HepG2 (cell line): ENCODE measurements around the gene BACE1-AS. TPM values are rescaled to one million over a fixed set of nuclear protein-coding genes. Genes with fewer than 3 reads are reported as not detected.
A peak's percentile ranks its signal among the peaks of the same experiment; 100 is the strongest.

ENCODE experiments used
- BORCS8-MEF2B ChIP-seq: sonication (generic); formaldehyde crosslinking; IDR thresholded peaks from 2 replicates; pipeline ENCODE4 v1.8.0; 2022; ENCODE audit warnings: mild to moderate bottlenecking, missing genetic modification reagents
- FOXA3 ChIP-seq: IDR thresholded peaks from 2 replicates; pipeline ENCODE4 v1.6.1; 2016; ENCODE audit warnings: missing genetic modification reagents, missing compliant biosample characterization
- FOXK1 ChIP-seq: sonication (generic); formaldehyde crosslinking; IDR thresholded peaks from 2 replicates; pipeline ENCODE4 v1.4.0; 2020; ENCODE audit warnings: low read depth, missing genetic modification reagents, borderline replicate concordance
- GTF2F1 ChIP-seq: fragments of 150-350 bp; IDR thresholded peaks from 2 replicates; pipeline ENCODE4 v1.6.1; 2014; ENCODE audit warnings: low read length
- HOXD1 ChIP-seq: sonication (generic); formaldehyde crosslinking; IDR thresholded peaks from 2 replicates; pipeline ENCODE4 v1.5.0; 2020; ENCODE audit warnings: missing genetic modification reagents
- MYNN ChIP-seq: sonication (generic); formaldehyde crosslinking; IDR thresholded peaks from 2 replicates; pipeline ENCODE4 v1.4.0; 2020; ENCODE audit warnings: mild to moderate bottlenecking, low read depth, missing genetic modification reagents
- NFE2L2 ChIP-seq: fragments of 150-350 bp; IDR thresholded peaks from 2 replicates; pipeline ENCODE4 v1.6.1; 2014; ENCODE audit warnings: low read length
- NR3C1 ChIP-seq: sonication (generic); formaldehyde crosslinking; IDR thresholded peaks from 2 replicates; pipeline ENCODE4 v1.4.0; 2020; ENCODE audit warnings: missing genetic modification reagents
- PTBP1 ChIP-seq: fragments of 200-400 bp; formaldehyde crosslinking; IDR thresholded peaks from 2 replicates; pipeline ENCODE4 v1.6.1; 2018; ENCODE audit warnings: low read length, low read depth; ENCODE audit not compliant: poor library complexity, severe bottlenecking
- SATB2 ChIP-seq: sonication (generic); formaldehyde crosslinking; IDR thresholded peaks from 2 replicates; pipeline ENCODE4 v1.5.0; 2020; ENCODE audit warnings: missing genetic modification reagents
- TAF1 ChIP-seq: sonication (generic); formaldehyde crosslinking; IDR thresholded peaks from 2 replicates; pipeline ENCODE4 v1.4.0; 2020; ENCODE audit warnings: missing genetic modification reagents
- XBP1 ChIP-seq: sonication (generic); formaldehyde crosslinking; IDR thresholded peaks from 2 replicates; pipeline ENCODE4 v1.5.0; 2020; ENCODE audit warnings: missing genetic modification reagents
- ZC3H4 ChIP-seq: sonication (generic); formaldehyde crosslinking; IDR thresholded peaks from 2 replicates; pipeline ENCODE4 v1.4.0; 2020; ENCODE audit warnings: missing genetic modification reagents, borderline replicate concordance
- ZKSCAN1 ChIP-seq: fragments of 150-350 bp; IDR thresholded peaks from 2 replicates; pipeline ENCODE4 v1.6.1; 2014; ENCODE audit warnings: low read length
- ZNF550 ChIP-seq: sonication (generic); formaldehyde crosslinking; IDR thresholded peaks from 2 replicates; pipeline ENCODE4 v1.4.0; 2020; ENCODE audit warnings: mild to moderate bottlenecking, missing genetic modification reagents, borderline replicate concordance
- polyA plus RNA-seq, 8 experiments: library from polyadenylated mRNA; depleted of rRNA in 3 of 8; stranded (reverse) in 7 of 8; unstranded in 1 of 8; fragments of >200 nt; fragmentation: Illumina TruSeq in 4 of 8; extraction: Trizol in 4 of 8; gene quantifications; 2 replicates each; pipeline versions ENCODE4 v1.2.1 to v1.2.3, GENCODE V29; 2011 to 2016; ENCODE audit warnings: low read depth in 4 of 8, missing spikeins in 1 of 8, mixed read lengths in 1 of 8; ENCODE audit not compliant: insufficient read depth in 1 of 8
- total RNA-seq, 5 experiments: library from RNA; depleted of rRNA; stranded (reverse); fragments of >200 nt; fragmentation: Illumina TruSeq; extraction: Trizol; gene quantifications; 2 replicates each; pipeline ENCODE4 v1.2.3, GENCODE V29; 2016; ENCODE audit warnings: low read depth in 1 of 5
- TF ChIP-seq, protein P1 (sequence below): fragments of 450-650 bp; IDR thresholded peaks from 2 replicates; pipeline ENCODE4 v1.6.1; 2016
- TF ChIP-seq, protein P2 (sequence below): IDR thresholded peaks from 2 replicates; pipeline ENCODE4 v1.6.1; 2012; ENCODE audit warnings: inconsistent platforms
- TF ChIP-seq, protein P3 (sequence below): IDR thresholded peaks from 2 replicates; pipeline ENCODE4 v1.6.1; 2018; ENCODE audit warnings: missing genetic modification reagents
- TF ChIP-seq, protein P4 (sequence below): sonication (generic); formaldehyde crosslinking; IDR thresholded peaks from 2 replicates; pipeline ENCODE4 v1.4.0; 2020; ENCODE audit warnings: mild to moderate bottlenecking, missing genetic modification reagents
- TF ChIP-seq, protein P5 (sequence below): sonication (generic); formaldehyde crosslinking; IDR thresholded peaks from 2 replicates; pipeline ENCODE4 v1.9.0; 2022; ENCODE audit warnings: missing genetic modification reagents, mild to moderate bottlenecking, borderline replicate concordance

Gene BACE1-AS
- total and polyA plus RNA-seq, 2 of the 13 experiments (the other 11 are each of a cell fraction or from before 2014, with no cell fraction given) = 2.0 to 3.9 TPM

DNA sequence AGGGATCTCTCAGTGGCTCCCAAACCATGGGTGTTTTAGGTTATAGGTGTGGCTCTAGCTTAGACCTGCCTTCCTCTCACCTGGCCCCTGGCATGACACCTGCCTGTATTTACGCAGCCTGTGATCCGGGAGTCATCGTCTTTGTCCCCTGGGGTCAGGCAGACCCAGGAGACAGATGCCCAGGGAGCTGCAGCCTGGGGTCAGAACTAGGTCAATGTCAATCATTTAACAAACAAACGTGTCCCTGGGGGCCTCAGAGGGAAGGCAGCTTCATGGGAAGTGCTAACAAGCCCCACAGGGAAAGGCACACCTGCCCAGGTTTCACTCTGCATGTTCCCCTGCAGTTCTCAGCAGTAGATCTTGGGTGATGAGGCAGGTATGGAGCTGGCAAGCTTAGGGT is 12.0 kb downstream of the BACE1-AS start (continued):
- no peak for TF ChIP-seq ZKSCAN1
- TF ChIP-seq SATB2 (CRISPR knock-in tag) = no peak
- no peak for TF ChIP-seq MYNN
- no peak for TF ChIP-seq ZNF550
- no peak for TF ChIP-seq XBP1
- peak; percentile 53 for TF ChIP-seq FOXA3
- TF ChIP-seq, protein P1, sequence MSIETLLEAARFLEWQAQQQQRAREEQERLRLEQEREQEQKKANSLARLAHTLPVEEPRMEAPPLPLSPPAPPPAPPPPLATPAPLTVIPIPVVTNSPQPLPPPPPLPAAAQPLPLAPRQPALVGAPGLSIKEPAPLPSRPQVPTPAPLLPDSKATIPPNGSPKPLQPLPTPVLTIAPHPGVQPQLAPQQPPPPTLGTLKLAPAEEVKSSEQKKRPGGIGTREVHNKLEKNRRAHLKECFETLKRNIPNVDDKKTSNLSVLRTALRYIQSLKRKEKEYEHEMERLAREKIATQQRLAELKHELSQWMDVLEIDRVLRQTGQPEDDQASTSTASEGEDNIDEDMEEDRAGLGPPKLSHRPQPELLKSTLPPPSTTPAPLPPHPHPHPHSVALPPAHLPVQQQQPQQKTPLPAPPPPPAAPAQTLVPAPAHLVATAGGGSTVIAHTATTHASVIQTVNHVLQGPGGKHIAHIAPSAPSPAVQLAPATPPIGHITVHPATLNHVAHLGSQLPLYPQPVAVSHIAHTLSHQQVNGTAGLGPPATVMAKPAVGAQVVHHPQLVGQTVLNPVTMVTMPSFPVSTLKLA = no peak
- TF ChIP-seq, protein P2, sequence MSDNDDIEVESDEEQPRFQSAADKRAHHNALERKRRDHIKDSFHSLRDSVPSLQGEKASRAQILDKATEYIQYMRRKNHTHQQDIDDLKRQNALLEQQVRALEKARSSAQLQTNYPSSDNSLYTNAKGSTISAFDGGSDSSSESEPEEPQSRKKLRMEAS = no peak
- no peak for TF ChIP-seq NR3C1 (CRISPR knock-in tag)
- TF ChIP-seq ZC3H4 (CRISPR knock-in tag) = no peak
- TF ChIP-seq BORCS8-MEF2B (CRISPR knock-in tag) = 0 out of 2 replicates have a peak, but pooled peaks have one; percentile 42
- TF ChIP-seq, protein P3, sequence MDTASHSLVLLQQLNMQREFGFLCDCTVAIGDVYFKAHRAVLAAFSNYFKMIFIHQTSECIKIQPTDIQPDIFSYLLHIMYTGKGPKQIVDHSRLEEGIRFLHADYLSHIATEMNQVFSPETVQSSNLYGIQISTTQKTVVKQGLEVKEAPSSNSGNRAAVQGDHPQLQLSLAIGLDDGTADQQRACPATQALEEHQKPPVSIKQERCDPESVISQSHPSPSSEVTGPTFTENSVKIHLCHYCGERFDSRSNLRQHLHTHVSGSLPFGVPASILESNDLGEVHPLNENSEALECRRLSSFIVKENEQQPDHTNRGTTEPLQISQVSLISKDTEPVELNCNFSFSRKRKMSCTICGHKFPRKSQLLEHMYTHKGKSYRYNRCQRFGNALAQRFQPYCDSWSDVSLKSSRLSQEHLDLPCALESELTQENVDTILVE (CRISPR knock-in tag) = no peak
- 0 out of 2 replicates have a peak, but pooled peaks have one; percentile 34 for TF ChIP-seq FOXK1 (CRISPR knock-in tag)
- TF ChIP-seq PTBP1 = no peak
- TF ChIP-seq, protein P4, sequence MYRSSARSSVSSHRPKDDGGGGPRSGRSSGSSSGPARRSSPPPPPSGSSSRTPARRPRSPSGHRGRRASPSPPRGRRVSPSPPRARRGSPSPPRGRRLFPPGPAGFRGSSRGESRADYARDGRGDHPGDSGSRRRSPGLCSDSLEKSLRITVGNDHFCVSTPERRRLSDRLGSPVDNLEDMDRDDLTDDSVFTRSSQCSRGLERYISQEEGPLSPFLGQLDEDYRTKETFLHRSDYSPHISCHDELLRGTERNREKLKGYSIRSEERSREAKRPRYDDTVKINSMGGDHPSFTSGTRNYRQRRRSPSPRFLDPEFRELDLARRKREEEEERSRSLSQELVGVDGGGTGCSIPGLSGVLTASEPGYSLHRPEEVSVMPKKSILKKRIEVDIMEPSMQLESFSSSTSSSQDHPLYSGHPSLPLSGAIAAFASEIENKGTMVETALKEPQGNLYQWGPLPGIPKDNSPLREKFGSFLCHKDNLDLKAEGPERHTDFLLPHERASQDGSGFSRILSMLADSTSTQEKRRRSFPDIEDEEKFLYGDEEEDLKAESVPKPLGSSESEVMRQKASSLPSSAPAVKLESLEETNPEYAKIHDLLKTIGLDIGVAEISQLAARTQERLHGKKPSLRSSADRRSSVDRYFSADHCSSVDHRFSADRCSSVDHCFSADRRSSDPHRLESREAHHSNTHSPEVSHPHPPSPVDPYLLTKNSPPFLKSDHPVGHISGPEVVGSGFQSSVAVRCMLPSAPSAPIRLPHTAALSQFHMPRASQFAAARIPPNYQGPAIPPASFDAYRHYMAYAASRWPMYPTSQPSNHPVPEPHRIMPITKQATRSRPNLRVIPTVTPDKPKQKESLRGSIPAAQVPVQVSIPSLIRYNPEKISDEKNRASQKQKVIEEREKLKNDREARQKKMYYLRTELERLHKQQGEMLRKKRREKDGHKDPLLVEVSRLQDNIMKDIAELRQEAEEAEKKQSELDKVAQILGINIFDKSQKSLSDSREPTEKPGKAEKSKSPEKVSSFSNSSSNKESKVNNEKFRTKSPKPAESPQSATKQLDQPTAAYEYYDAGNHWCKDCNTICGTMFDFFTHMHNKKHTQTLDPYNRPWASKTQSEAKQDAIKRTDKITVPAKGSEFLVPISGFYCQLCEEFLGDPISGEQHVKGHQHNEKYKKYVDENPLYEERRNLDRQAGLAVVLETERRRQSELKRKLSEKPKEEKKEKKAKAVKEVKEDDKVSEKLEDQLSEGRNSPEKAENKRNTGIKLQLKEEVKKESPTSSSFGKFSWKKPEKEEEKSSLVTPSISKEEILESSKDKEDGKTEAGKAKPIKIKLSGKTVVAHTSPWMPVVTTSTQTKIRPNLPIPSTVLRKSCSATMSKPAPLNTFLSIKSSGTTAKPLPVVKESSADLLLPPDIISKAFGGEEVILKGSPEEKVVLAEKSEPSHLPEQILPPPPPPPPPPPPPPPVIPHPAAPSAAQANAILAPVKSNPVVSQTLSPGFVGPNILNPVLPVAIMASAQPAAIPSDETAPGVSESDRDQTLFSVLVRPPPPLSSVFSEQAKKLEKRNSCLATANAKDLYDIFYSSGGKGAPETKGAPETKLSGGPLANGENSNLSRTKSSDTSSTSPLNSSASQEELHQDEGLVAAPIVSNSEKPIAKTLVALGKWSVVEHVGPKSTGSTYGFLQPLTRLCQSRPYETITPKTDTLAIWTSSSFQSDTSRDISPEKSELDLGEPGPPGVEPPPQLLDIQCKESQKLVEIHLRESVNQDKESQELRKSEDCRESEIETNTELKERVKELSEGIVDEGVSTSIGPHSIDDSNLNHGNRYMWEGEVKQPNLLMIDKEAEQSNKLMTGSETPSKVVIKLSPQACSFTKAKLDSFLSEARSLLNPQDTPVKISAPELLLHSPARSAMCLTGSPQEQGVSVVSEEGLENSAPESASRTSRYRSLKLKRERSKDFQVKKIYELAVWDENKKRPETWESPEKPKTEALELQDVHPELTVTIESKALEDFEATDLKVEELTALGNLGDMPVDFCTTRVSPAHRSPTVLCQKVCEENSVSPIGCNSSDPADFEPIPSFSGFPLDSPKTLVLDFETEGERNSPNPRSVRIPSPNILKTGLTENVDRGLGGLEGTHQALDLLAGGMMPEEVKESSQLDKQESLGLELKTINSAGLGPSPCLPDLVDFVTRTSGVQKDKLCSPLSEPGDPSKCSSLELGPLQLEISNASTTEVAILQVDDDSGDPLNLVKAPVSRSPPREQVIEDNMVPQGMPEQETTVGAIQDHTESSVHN (CRISPR knock-in tag) = no peak
- no peak for TF ChIP-seq GTF2F1
- no peak for TF ChIP-seq HOXD1
- no peak for TF ChIP-seq TAF1
- TF ChIP-seq, protein P5, sequence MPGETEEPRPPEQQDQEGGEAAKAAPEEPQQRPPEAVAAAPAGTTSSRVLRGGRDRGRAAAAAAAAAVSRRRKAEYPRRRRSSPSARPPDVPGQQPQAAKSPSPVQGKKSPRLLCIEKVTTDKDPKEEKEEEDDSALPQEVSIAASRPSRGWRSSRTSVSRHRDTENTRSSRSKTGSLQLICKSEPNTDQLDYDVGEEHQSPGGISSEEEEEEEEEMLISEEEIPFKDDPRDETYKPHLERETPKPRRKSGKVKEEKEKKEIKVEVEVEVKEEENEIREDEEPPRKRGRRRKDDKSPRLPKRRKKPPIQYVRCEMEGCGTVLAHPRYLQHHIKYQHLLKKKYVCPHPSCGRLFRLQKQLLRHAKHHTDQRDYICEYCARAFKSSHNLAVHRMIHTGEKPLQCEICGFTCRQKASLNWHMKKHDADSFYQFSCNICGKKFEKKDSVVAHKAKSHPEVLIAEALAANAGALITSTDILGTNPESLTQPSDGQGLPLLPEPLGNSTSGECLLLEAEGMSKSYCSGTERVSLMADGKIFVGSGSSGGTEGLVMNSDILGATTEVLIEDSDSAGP (CRISPR knock-in tag) = no peak
- no peak for TF ChIP-seq NFE2L2
